GM23338 (cell line): ENCODE measurements around the gene CELF2. TPM values are rescaled to one million over a fixed set of nuclear protein-coding genes. Genes with fewer than 3 reads are reported as not detected.
A peak's percentile ranks its signal among the peaks of the same experiment; 100 is the strongest.
"Not testable (repeated sequence)": the region's sequence is repeated elsewhere in the genome, so short reads cannot be mapped to it uniquely, and the experiment has no call there.

Source experiments
- ATAC-seq: fragments of 200-7000 bp; cut with Tn5 transposase; 3 replicates; pipeline ENCODE4 v1.9.1; 2020
- DNase-seq: peaks from one replicate; pipeline ENCODE4 v3.0.0-alpha.2; 2015; ENCODE audit warnings: low spot score
- H2AFZ ChIP-seq: fragments of 200-600 bp; sonication (generic); 2 replicates; pipeline ENCODE4 v1.8.0; 2016; ENCODE audit warnings: antibody characterized with exemption, mild to moderate bottlenecking, moderate library complexity
- H3F3A ChIP-seq: fragments of 200-600 bp; sonication (generic); replicated peaks from 2 replicates; pipeline ENCODE4 v1.8.0; 2017; ENCODE audit warnings: antibody characterized with exemption, mixed run types, low read depth
- H3K27ac ChIP-seq: fragments of 200-600 bp; sonication (generic); 2 replicates; pipeline ENCODE4 v1.6.1; 2016; ENCODE audit warnings: low read depth
- H3K27me3 ChIP-seq: fragments of 200-600 bp; sonication (generic); 2 replicates; pipeline ENCODE4 v1.8.0; 2016; ENCODE audit warnings: mild to moderate bottlenecking, mixed run types, moderate library complexity; ENCODE audit not compliant: insufficient read depth
- H3K36me3 ChIP-seq: fragments of 200-600 bp; sonication (generic); 2 replicates; pipeline ENCODE4 v1.8.0; 2016; ENCODE audit warnings: mild to moderate bottlenecking; ENCODE audit not compliant: insufficient read depth
- H3K4me1 ChIP-seq: fragments of 200-600 bp; sonication (generic); 2 replicates; pipeline ENCODE4 v1.8.0; 2016; ENCODE audit warnings: mild to moderate bottlenecking, moderate library complexity; ENCODE audit not compliant: insufficient read depth
- H3K4me2 ChIP-seq: fragments of 200-600 bp; sonication (generic); 2 replicates; pipeline ENCODE4 v1.7.1; 2017; ENCODE audit warnings: mixed run types
- H3K4me3 ChIP-seq: fragments of 200-600 bp; sonication (generic); 2 replicates; pipeline ENCODE4 v1.6.1; 2016; ENCODE audit warnings: mixed run types
- H3K79me2 ChIP-seq: fragments of 200-600 bp; sonication (generic); replicated peaks from 2 replicates; pipeline ENCODE4 v1.8.0; 2017; ENCODE audit warnings: mild to moderate bottlenecking; ENCODE audit not compliant: insufficient read depth
- H3K9me2 ChIP-seq: fragments of 200-600 bp; sonication (generic); 2 replicates; pipeline ENCODE4 v1.8.0; 2017; ENCODE audit not compliant: insufficient read depth
- H4K20me1 ChIP-seq: fragments of 200-600 bp; sonication (generic); replicated peaks from 2 replicates; pipeline ENCODE4 v1.8.0; 2017; ENCODE audit warnings: mild to moderate bottlenecking; ENCODE audit not compliant: insufficient read depth
- H3K27ac Mint-ChIP-seq: 2 replicates; pipeline ENCODE4 v1.8.0; 2020; ENCODE audit warnings: inconsistent platforms, mild to moderate bottlenecking, moderate library complexity, mixed read lengths
- H3K27me3 Mint-ChIP-seq: 3 replicates; pipeline ENCODE4 v1.8.0; 2022; ENCODE audit warnings: low read depth, mild to moderate bottlenecking, moderate library complexity, mixed read lengths, inconsistent platforms; ENCODE audit not compliant: insufficient read depth, poor library complexity
- H3K36me3 Mint-ChIP-seq: 3 replicates; pipeline ENCODE4 v1.8.0; 2021; ENCODE audit warnings: low read depth, mild to moderate bottlenecking, inconsistent platforms, moderate library complexity, mixed read lengths
- H3K4me1 Mint-ChIP-seq: 3 replicates; pipeline ENCODE4 v1.8.0; 2020; ENCODE audit warnings: mild to moderate bottlenecking, inconsistent platforms, mixed read lengths
- H3K4me3 Mint-ChIP-seq: 3 replicates; pipeline ENCODE4 v1.8.0; 2021; ENCODE audit warnings: moderate library complexity, mild to moderate bottlenecking, inconsistent platforms, mixed read lengths
- H3K9me3 Mint-ChIP-seq: 3 replicates; pipeline ENCODE4 v1.8.0; 2020; ENCODE audit warnings: moderate library complexity, mild to moderate bottlenecking, inconsistent platforms, mixed read lengths
- EZH2phosphoT487 ChIP-seq: fragments of 200-600 bp; sonication (generic); IDR thresholded peaks from one replicate; pipeline ENCODE4 v1.8.1; 2018; ENCODE audit warnings: antibody characterized with exemption; ENCODE audit not compliant: unreplicated experiment
- NANOG ChIP-seq: IDR thresholded peaks from 2 replicates; pipeline ENCODE4 v1.6.1; 2016; ENCODE audit warnings: antibody characterized with exemption, borderline replicate concordance
- POLR2AphosphoS5 ChIP-seq: IDR thresholded peaks from 2 replicates; pipeline ENCODE4 v1.6.1; 2016; ENCODE audit warnings: antibody characterized with exemption, low read depth
- STAT1 ChIP-seq: IDR thresholded peaks from one replicate; pipeline ENCODE4 v1.6.1; 2016; ENCODE audit warnings: antibody characterized with exemption; ENCODE audit not compliant: unreplicated experiment
- ZNF114 ChIP-seq: fragments of 250-450 bp; sonication (Bioruptor Pico); IDR thresholded peaks from 2 replicates; pipeline ENCODE4 v1.5.0; 2020; ENCODE audit warnings: mild to moderate bottlenecking, moderate library complexity
- ZNF331 ChIP-seq: fragments of 250-450 bp; sonication (Bioruptor Pico); IDR thresholded peaks from 2 replicates; pipeline ENCODE4 v1.5.0; 2020; ENCODE audit warnings: low read depth, mild to moderate bottlenecking, moderate library complexity
- polyA plus RNA-seq: library from polyadenylated mRNA; unstranded; fragments of >200 nt; fragmentation: Nextera tagmentation; extraction: Ambion mirVana; gene quantifications from 2 replicates; pipeline ENCODE4 v1.2.1, GENCODE V29; 2016
- total RNA-seq: library from RNA; depleted of rRNA; stranded (reverse); fragments of >200 nt; shearing (Covaris generic); gene quantifications from 2 replicates; pipeline ENCODE4 v1.2.3, GENCODE V29; 2014
- TF ChIP-seq, protein P1 (sequence below): fragments of 250-450 bp; sonication (Bioruptor Pico); IDR thresholded peaks from 2 replicates; pipeline ENCODE4 v1.5.0; 2020; ENCODE audit warnings: mild to moderate bottlenecking, moderate library complexity
- TF ChIP-seq, protein P2 (sequence below): IDR thresholded peaks from one replicate; pipeline ENCODE4 v1.6.1; 2018; ENCODE audit warnings: antibody characterized with exemption; ENCODE audit not compliant: unreplicated experiment

The CELF2 gene
- total and polyA plus RNA-seq, 2 experiments from 2014 or later = 18.1 to 22.5 TPM

DNA sequence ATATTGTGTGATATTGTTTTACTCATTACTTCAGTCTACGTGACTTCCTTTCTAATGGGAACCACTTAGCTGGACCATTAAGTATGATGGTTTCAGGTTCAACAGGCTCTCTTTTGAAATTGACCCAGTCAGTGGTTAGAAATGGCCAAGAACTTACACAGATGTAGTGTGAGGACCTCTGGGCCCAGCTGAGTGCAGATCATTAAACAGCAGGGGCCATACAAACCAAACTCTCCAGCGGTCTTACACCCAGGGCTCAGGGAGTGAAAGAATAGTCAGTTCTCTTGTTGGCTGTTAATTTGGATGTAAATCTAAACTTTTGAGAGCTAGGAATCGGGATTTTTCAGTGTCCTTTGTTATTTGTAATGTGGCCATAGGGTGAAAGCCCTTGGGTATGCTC lies 107.3 kb downstream of the CELF2 start:
- Histone ChIP-seq H3K9me2 (no peaks in the 10 kb centered on the region; the same call in 1 of the 2 replicates), H3K36me3 (no peaks in the 10 kb centered on the region), H3K79me2 (peaks cover 14% of the 10 kb centered on the region; the same call in 1 of the 2 replicates), H2AFZ (no peak overlapping the region), H3K4me2 (0 out of 2 replicates have a peak overlapping the region, but pooled peaks have one; percentile 33), H3F3A (no peaks in the 10 kb centered on the region), H4K20me1 (no peaks in the 10 kb centered on the region), H3K27ac (no peak overlapping the region), H3K4me3 (no peak overlapping the region), H3K27me3 (no peaks in the 10 kb centered on the region), H3K4me1 (peaks cover 8% of the 10 kb centered on the region)
- no peak for DNase-seq
- peaks cover 8% of the 10 kb centered on the region for H3K9me3 Mint-ChIP-seq
- peaks cover 2% of the 10 kb centered on the region for H3K27me3 Mint-ChIP-seq
- peaks cover 6% of the 10 kb centered on the region; the same call in 1 of the 3 replicates for H3K36me3 Mint-ChIP-seq
- peaks cover 16% of the 10 kb centered on the region for H3K4me1 Mint-ChIP-seq
- TF ChIP-seq NANOG (no peak), EZH2phosphoT487 (no peak), ZNF331 (CRISPR knock-in tag) (no peak), ZNF114 (CRISPR knock-in tag) (no peak), STAT1 (no peak), POLR2AphosphoS5 (no peak)
- TF ChIP-seq, protein P1, sequence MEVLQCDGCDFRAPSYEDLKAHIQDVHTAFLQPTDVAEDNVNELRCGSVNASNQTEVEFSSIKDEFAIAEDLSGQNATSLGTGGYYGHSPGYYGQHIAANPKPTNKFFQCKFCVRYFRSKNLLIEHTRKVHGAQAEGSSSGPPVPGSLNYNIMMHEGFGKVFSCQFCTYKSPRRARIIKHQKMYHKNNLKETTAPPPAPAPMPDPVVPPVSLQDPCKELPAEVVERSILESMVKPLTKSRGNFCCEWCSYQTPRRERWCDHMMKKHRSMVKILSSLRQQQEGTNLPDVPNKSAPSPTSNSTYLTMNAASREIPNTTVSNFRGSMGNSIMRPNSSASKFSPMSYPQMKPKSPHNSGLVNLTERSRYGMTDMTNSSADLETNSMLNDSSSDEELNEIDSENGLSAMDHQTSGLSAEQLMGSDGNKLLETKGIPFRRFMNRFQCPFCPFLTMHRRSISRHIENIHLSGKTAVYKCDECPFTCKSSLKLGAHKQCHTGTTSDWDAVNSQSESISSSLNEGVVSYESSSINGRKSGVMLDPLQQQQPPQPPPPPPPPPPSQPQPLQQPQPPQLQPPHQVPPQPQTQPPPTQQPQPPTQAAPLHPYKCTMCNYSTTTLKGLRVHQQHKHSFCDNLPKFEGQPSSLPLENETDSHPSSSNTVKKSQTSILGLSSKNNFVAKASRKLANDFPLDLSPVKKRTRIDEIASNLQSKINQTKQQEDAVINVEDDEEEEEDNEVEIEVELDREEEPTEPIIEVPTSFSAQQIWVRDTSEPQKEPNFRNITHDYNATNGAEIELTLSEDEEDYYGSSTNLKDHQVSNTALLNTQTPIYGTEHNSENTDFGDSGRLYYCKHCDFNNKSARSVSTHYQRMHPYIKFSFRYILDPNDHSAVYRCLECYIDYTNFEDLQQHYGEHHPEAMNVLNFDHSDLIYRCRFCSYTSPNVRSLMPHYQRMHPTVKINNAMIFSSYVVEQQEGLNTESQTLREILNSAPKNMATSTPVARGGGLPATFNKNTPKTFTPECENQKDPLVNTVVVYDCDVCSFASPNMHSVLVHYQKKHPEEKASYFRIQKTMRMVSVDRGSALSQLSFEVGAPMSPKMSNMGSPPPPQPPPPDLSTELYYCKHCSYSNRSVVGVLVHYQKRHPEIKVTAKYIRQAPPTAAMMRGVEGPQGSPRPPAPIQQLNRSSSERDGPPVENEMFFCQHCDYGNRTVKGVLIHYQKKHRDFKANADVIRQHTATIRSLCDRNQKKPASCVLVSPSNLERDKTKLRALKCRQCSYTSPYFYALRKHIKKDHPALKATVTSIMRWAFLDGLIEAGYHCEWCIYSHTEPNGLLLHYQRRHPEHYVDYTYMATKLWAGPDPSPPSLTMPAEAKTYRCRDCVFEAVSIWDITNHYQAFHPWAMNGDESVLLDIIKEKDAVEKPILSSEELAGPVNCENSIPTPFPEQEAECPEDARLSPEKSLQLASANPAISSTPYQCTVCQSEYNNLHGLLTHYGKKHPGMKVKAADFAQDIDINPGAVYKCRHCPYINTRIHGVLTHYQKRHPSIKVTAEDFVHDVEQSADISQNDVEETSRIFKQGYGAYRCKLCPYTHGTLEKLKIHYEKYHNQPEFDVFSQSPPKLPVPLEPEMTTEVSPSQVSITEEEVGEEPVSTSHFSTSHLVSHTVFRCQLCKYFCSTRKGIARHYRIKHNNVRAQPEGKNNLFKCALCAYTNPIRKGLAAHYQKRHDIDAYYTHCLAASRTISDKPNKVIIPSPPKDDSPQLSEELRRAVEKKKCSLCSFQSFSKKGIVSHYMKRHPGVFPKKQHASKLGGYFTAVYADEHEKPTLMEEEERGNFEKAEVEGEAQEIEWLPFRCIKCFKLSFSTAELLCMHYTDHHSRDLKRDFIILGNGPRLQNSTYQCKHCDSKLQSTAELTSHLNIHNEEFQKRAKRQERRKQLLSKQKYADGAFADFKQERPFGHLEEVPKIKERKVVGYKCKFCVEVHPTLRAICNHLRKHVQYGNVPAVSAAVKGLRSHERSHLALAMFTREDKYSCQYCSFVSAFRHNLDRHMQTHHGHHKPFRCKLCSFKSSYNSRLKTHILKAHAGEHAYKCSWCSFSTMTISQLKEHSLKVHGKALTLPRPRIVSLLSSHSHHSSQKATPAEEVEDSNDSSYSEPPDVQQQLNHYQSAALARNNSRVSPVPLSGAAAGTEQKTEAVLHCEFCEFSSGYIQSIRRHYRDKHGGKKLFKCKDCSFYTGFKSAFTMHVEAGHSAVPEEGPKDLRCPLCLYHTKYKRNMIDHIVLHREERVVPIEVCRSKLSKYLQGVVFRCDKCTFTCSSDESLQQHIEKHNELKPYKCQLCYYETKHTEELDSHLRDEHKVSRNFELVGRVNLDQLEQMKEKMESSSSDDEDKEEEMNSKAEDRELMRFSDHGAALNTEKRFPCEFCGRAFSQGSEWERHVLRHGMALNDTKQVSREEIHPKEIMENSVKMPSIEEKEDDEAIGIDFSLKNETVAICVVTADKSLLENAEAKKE (CRISPR knock-in tag) = no peak
- TF ChIP-seq, protein P2, sequence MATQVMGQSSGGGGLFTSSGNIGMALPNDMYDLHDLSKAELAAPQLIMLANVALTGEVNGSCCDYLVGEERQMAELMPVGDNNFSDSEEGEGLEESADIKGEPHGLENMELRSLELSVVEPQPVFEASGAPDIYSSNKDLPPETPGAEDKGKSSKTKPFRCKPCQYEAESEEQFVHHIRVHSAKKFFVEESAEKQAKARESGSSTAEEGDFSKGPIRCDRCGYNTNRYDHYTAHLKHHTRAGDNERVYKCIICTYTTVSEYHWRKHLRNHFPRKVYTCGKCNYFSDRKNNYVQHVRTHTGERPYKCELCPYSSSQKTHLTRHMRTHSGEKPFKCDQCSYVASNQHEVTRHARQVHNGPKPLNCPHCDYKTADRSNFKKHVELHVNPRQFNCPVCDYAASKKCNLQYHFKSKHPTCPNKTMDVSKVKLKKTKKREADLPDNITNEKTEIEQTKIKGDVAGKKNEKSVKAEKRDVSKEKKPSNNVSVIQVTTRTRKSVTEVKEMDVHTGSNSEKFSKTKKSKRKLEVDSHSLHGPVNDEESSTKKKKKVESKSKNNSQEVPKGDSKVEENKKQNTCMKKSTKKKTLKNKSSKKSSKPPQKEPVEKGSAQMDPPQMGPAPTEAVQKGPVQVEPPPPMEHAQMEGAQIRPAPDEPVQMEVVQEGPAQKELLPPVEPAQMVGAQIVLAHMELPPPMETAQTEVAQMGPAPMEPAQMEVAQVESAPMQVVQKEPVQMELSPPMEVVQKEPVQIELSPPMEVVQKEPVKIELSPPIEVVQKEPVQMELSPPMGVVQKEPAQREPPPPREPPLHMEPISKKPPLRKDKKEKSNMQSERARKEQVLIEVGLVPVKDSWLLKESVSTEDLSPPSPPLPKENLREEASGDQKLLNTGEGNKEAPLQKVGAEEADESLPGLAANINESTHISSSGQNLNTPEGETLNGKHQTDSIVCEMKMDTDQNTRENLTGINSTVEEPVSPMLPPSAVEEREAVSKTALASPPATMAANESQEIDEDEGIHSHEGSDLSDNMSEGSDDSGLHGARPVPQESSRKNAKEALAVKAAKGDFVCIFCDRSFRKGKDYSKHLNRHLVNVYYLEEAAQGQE = no peak
- ATAC-seq = peak; percentile 77
- no peak overlapping the region for H3K4me3 Mint-ChIP-seq
- no peak overlapping the region for H3K27ac Mint-ChIP-seq

DNA sequence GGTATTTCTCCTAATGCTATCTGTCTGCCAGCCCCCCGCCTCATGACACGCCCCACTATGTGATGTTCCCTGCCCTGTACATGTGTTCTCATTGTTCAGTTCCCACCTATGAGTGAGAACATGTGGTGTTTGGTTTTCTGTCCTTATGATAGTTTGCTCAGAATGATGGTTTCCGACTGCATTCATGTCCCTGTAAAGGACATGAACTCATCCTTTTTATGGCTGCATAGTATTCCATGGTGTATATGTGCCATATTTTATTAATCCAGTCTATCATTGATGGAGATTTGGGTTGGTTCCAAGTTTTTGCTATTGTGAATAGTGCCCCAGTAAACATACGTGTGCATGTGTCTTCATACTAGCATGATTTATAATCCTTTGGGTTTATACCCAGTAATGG lies 109.3 kb downstream of the CELF2 start:
- H4K20me1 ChIP-seq, H3K9me3 Mint-ChIP-seq, H3K27ac ChIP-seq, DNase-seq, H3K4me3 ChIP-seq, H3K27ac Mint-ChIP-seq, H3K9me2 ChIP-seq, H3K4me2 ChIP-seq, H3K27me3 Mint-ChIP-seq, H3K36me3 Mint-ChIP-seq, H3K36me3 ChIP-seq, ATAC-seq, H2AFZ ChIP-seq, H3K4me1 ChIP-seq, H3K4me3 Mint-ChIP-seq, H3F3A ChIP-seq, H3K27me3 ChIP-seq: not testable (repeated sequence)
- peaks cover 14% of the 10 kb centered on the region; the same call in 1 of the 2 replicates for H3K79me2 ChIP-seq
- H3K4me1 Mint-ChIP-seq = peaks cover 10% of the 10 kb centered on the region
